Chondrocyte (in vitro differentiated cells): ENCODE measurements around the gene RIMOC1. TPM values are rescaled to one million over a fixed set of nuclear protein-coding genes. Genes with fewer than 3 reads are reported as not detected.

Experiments
- DNase-seq: peaks from one replicate; pipeline ENCODE4 v3.0.0; 2021; ENCODE audit warnings: mixed read lengths, low spot score
- H3K27ac Mint-ChIP-seq: one replicate; pipeline ENCODE4 v1.8.0; 2021; ENCODE audit warnings: mild to moderate bottlenecking, moderate library complexity, mixed read lengths; ENCODE audit not compliant: unreplicated experiment
- H3K27me3 Mint-ChIP-seq: 2 replicates; pipeline ENCODE4 v1.8.0; 2021; ENCODE audit warnings: low read depth, mixed read lengths
- H3K36me3 Mint-ChIP-seq: 2 replicates; pipeline ENCODE4 v1.8.0; 2021; ENCODE audit warnings: low read depth, mixed read lengths
- H3K4me1 Mint-ChIP-seq: 2 replicates; pipeline ENCODE4 v1.8.0; 2021; ENCODE audit warnings: low read depth, mild to moderate bottlenecking, mixed read lengths
- H3K4me3 Mint-ChIP-seq: one replicate; pipeline ENCODE4 v1.8.0; 2021; ENCODE audit warnings: mild to moderate bottlenecking, moderate library complexity, mixed read lengths; ENCODE audit not compliant: unreplicated experiment
- H3K9me3 Mint-ChIP-seq: 2 replicates; pipeline ENCODE4 v1.8.0; 2021; ENCODE audit warnings: low read depth, mixed read lengths
- total RNA-seq: library from RNA; stranded (reverse); gene quantifications from 3 replicates; pipeline ENCODE4 v1.2.1, GENCODE V29; 2021
- TF ChIP-seq, protein P1 (sequence below): fragments of 200-600 bp; sonication (generic); IDR thresholded peaks from 2 replicates; pipeline ENCODE4 v1.5.0; 2021; ENCODE audit warnings: antibody characterized with exemption, mild to moderate bottlenecking, moderate library complexity

The RIMOC1 gene
- total RNA-seq, 1 donor from 2014 or later = 38.9 TPM

DNA sequence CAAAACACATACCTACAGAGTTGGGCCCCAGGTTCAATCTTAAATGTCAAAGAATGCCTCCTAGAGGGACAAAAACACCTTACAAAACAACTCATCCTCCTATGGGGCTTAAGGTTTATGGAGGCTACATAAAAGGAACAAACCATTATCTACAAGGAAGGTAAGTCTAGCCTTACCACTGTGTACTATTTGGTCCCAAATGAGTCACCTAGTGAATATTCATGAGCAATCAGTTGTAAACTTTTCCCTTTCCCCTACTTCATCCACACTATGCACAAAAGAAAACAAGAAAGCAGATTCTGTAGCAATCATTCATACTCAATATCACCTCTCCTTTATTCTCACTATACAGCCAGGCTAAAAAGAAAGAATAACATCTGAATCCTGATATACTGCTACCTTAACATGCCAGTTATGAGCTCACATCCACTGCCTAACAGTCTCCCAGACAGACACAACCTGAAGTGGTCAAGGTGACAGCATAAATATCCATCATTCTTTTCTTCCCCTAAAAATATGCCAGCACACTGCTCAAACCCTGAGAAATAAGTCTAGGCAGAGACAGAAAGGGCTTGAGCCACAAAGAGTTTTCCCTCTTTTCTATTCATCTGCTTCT lies 40.2 kb upstream of the RIMOC1 start:
- no peak for DNase-seq
- no peaks in the 10 kb centered on the region for H3K9me3 Mint-ChIP-seq
- TF ChIP-seq, protein P1, sequence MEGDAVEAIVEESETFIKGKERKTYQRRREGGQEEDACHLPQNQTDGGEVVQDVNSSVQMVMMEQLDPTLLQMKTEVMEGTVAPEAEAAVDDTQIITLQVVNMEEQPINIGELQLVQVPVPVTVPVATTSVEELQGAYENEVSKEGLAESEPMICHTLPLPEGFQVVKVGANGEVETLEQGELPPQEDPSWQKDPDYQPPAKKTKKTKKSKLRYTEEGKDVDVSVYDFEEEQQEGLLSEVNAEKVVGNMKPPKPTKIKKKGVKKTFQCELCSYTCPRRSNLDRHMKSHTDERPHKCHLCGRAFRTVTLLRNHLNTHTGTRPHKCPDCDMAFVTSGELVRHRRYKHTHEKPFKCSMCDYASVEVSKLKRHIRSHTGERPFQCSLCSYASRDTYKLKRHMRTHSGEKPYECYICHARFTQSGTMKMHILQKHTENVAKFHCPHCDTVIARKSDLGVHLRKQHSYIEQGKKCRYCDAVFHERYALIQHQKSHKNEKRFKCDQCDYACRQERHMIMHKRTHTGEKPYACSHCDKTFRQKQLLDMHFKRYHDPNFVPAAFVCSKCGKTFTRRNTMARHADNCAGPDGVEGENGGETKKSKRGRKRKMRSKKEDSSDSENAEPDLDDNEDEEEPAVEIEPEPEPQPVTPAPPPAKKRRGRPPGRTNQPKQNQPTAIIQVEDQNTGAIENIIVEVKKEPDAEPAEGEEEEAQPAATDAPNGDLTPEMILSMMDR = no peak
- peaks cover 29% of the 10 kb centered on the region for H3K4me1 Mint-ChIP-seq
- H3K36me3 Mint-ChIP-seq = peaks cover 9% of the 10 kb centered on the region
- no peak overlapping the region for H3K27ac Mint-ChIP-seq
- H3K4me3 Mint-ChIP-seq = no peak overlapping the region
- no peaks in the 10 kb centered on the region for H3K27me3 Mint-ChIP-seq

DNA sequence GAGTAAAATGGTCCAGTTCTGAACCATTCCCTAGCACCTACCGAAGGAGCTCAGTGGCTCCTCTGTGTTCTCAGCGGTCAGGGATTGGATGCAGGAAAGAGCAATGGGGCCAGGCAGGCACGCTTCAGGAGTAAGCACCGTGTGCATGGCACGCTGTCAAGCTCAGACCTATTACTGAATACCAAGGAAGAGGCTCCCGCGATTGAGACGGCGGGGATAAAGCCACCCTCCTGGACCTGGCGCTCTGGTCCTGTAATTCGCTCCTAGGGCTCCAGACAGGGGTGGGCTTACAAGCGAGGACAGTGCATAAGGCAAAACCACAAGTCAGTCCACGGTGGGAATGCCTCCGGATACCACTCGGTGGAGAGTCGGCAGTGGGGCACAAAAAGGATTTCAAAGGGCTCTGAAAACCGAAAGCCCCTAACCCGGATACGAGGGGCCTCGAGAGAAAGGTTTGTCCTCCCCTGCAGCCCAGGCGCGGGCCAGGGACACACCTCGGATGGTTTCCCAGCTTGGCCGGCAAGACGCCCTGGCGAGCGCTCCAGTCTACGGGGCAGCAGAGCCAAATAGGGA lies 34.9 kb upstream of the RIMOC1 start:
- no peaks in the 10 kb centered on the region for H3K9me3 Mint-ChIP-seq
- peak overlapping the region; percentile 91 for H3K27ac Mint-ChIP-seq
- no peaks in the 10 kb centered on the region for H3K36me3 Mint-ChIP-seq
- H3K4me1 Mint-ChIP-seq = peaks cover 41% of the 10 kb centered on the region
- peak overlapping the region; percentile 88 for H3K4me3 Mint-ChIP-seq
- no peaks in the 10 kb centered on the region for H3K27me3 Mint-ChIP-seq
- TF ChIP-seq, protein P1 = no peak
- peak; percentile 89 for DNase-seq

DNA sequence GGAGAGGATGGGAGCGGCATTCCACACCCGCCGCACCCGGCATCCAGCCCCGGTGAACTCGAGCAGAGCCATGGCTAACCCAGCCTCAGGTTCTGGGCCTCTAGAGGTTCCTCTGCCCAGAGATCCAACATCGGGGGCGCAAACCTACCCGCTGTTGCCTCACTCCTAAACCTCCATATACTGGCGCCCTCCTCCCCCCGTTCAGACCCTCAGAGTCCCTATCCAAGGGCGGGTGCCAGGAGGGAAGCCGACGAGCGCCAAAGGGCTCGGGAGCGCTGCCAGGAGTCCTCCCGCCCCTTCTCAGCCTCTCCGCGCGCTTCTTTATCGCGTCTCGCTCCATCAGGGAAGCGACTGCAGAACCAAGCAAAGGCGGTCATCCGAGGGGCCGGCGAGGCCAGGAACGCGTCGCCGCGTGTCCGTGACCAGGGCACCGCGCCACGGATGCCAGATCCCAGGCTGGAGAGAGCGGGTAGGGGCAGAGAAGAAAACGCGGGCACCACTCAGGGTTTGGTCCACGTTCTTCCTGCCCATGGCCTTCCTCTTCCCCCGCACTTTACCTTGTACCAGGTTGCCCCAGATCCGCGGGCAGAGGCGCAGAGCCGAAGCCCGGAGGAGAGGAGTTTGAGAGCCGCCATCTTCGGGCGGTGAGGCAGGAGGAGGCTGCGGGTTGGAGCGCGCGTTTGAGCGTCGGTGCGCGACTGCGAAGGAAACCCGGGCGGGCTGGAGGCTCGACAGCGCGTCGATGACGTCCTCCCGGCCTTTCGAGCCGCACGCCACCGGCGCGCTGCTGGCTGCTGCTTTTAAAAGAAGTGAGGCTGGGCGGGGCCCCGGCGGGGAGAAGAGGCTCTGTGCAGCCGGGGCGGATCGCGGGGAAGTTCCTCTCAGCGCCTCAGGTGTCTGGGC lies 34.2 kb upstream of the RIMOC1 start, which contains the start of gene OXCT1:
TSS of gene OXCT1 (minus strand) at position 702 of the 903 bp plus-strand sequence. CDS start at position 635, 67 bp downstream.
- Mint-ChIP-seq H3K27me3 (no peaks in the 10 kb centered on the region), H3K9me3 (peaks cover 2% of the 10 kb centered on the region), H3K4me1 (peaks cover 37% of the 10 kb centered on the region), H3K36me3 (no peaks in the 10 kb centered on the region), H3K4me3 (peak within 1 kb of the TSS; percentile 88), H3K27ac (peak within 1 kb of the TSS; percentile 91)
- TF ChIP-seq, protein P1 = no peak
- peak; percentile 95 for DNase-seq

DNA sequence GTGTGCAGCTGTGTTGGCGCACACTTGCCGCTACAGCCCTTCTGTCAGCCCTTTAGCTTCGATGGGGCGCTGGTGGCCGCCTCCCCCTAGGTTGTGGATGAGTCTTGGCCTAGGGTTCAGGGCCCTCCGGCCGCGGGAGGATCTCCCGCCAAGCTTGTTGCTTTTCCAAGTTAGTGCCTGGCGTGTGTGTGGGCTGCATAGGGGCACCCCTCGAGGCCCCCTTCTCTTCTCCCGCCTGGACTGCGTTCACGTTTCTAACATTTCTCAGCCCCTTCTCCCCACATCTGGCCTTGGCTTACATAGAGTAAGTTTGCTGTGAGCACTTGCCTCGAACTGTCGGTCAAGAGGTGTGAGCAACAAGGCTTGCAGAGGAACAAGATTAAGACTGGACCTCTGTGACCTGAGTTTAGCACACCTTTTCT lies 33.5 kb upstream of the RIMOC1 start:
- peaks cover 2% of the 10 kb centered on the region for H3K9me3 Mint-ChIP-seq
- H3K27ac Mint-ChIP-seq = peak overlapping the region; percentile 91
- TF ChIP-seq, protein P1 = no peak
- H3K4me1 Mint-ChIP-seq = peaks cover 36% of the 10 kb centered on the region
- no peaks in the 10 kb centered on the region for H3K27me3 Mint-ChIP-seq
- H3K4me3 Mint-ChIP-seq = peak overlapping the region; percentile 88
- DNase-seq = no peak
- no peaks in the 10 kb centered on the region for H3K36me3 Mint-ChIP-seq

DNA sequence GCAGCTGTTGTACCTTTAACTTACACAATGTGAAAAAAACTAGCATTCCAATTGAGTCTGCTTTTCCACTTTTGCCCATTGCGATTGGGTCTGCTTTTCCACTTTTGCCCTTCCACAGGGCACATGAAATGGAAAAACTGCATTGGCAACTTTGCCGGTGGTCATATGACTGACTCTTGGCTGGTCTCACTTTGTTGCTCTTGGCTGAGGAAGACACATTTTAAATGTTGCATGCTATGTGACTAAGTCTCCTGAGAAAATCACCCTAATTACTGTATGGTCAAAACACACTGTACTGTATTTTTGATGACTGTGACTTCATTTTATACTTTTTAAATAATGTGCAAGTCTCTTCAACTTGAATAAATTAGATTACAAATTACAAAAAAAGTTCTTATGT lies 32.3 kb upstream of the RIMOC1 start:
- H3K36me3 Mint-ChIP-seq = no peaks in the 10 kb centered on the region
- peak overlapping the region; percentile 19 for H3K4me3 Mint-ChIP-seq
- H3K27ac Mint-ChIP-seq = peak overlapping the region; percentile 91
- peaks cover 2% of the 10 kb centered on the region for H3K9me3 Mint-ChIP-seq
- TF ChIP-seq, protein P1 = no peak
- H3K4me1 Mint-ChIP-seq = peaks cover 37% of the 10 kb centered on the region
- DNase-seq = no peak
- peaks cover 2% of the 10 kb centered on the region for H3K27me3 Mint-ChIP-seq
